Measurements from ENCODE around the gene GPR25.

GPR25 gene, protein sequence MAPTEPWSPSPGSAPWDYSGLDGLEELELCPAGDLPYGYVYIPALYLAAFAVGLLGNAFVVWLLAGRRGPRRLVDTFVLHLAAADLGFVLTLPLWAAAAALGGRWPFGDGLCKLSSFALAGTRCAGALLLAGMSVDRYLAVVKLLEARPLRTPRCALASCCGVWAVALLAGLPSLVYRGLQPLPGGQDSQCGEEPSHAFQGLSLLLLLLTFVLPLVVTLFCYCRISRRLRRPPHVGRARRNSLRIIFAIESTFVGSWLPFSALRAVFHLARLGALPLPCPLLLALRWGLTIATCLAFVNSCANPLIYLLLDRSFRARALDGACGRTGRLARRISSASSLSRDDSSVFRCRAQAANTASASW

DNA sequence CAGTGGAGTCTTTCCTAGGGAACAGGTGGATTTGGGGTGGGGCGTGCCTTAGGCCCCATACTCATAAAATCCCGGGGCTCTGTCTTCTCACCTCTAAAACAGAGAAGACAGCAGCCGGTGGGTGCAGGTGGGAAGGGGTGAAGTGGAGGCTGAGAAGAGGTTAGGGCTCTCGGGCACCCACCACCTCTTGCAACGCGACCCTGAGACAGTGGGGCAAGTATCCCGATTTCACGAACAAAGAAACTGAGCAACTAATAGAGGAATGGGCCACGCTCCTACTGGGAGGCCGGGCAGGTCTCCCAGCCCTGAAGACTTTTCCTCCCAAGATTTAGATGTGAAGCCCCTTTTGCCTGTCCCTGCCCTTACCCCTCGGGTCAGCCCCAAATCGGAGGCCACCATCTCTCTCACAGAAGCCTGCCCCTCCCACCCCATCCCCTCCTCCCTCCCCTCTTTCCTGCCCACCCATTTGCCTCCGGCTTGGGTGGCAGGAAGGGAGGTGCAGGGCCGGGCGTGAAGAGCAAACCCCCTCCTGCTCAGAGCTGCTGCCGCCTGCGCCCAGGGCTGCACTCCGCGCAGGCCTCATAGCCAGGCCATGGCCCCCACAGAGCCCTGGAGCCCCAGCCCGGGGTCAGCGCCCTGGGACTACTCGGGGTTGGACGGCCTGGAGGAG is at the start of gene GPR25:
GPR25 (plus strand) TSS at position 536 of the 670 bp plus-strand sequence; CDS start at position 593, 57 bp downstream.
- DNase-seq (ENCODE audit: low read depth in 2 of 2), result no peak

- DNase-seq (ENCODE audit: low read depth in 2 of 2), result no peak
These were observed 41.7 kb upstream of the GPR25 start for GRCh38 chr1:200831091-200831490.

- no peak for DNase-seq (ENCODE audit: low read depth in 2 of 2)
These were observed 38.4 kb upstream of the GPR25 start for GRCh38 chr1:200834383-200834782.

- no peak for DNase-seq (ENCODE audit: low read depth in 2 of 2)
These were observed 36.6 kb upstream of the GPR25 start for GRCh38 chr1:200836213-200836612.

GRCh38 chr1:200837931-200838571 is 34.7 kb upstream of the GPR25 start:
- DNase-seq (ENCODE audit: low read depth in 2 of 2), result peak; percentile 56 to 58

DNA sequence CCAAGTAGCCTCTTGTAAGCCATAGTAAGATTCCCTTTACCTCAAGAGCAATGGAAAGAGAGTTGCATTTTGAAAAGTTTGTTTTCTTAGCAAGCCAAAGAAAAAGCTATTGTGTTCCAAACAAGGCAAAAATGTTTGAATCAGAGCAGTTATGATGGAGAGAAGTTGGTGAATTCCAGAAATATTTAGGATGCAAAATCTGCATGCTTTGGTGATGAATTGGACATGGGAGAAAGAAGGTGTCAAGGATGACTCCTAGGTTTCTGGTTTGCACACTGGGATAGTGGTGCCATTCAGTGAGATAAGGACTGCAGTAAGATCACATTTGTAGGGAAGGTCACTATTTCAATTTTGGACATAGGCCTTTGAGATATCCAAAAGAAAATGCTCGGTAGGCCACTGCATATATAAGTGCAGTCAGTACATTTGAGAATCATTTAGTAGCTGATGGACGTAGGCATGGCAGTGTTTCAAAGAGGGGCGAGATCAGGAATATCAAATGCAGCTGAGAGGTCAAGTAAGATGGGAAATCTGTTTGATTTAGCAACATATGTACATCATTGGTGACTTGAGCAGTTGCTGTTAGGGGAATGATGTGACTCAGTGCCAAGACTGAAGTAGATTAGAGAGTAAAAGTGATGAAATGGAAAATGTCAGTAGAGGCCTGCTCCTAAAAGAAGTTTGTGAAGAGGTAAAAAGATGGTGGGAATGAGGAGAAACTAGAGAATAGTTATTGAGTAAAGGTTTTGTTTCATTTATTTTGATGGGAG is 33.9 kb upstream of the GPR25 start:
- DNase-seq (ENCODE audit: low read depth in 2 of 2), result peak; percentile 34 to 37

DNA sequence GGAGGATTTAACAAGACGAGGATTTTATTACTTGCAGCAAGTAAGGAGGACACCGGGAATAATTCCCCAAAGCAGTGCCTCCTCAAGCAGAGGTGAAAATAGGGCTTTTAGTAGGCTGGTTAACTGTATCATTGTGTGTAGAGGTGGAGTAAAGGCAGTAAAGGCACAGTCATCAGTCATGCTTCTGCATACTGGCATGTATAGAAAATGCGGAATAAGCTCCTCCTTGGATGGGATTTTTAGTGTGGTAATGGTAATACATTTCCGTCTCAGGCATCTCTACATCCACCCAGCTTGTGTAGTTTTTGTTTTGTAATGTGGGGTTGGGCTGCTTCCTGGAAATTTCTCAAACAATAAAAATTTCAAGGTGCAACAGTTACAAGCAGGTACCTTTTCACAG is 27.4 kb upstream of the GPR25 start:
- no peak for DNase-seq (ENCODE audit: low read depth in 2 of 2)

GRCh38 chr1:200846398-200846797 is 26.4 kb upstream of the GPR25 start:
- no peak for DNase-seq (ENCODE audit: low read depth in 2 of 2)

- DNase-seq (ENCODE audit: low read depth in 2 of 2), result no peak
These were observed 23.4 kb upstream of the GPR25 start for GRCh38 chr1:200849430-200849829.

GRCh38 chr1:200850554-200850953 is 22.2 kb upstream of the GPR25 start:
- no peak for DNase-seq (ENCODE audit: low read depth in 2 of 2)

- DNase-seq (ENCODE audit: low read depth in 2 of 2), result peak; percentile 61 to 62
These were observed 15.9 kb upstream of the GPR25 start for GRCh38 chr1:200856716-200857357.

DNA sequence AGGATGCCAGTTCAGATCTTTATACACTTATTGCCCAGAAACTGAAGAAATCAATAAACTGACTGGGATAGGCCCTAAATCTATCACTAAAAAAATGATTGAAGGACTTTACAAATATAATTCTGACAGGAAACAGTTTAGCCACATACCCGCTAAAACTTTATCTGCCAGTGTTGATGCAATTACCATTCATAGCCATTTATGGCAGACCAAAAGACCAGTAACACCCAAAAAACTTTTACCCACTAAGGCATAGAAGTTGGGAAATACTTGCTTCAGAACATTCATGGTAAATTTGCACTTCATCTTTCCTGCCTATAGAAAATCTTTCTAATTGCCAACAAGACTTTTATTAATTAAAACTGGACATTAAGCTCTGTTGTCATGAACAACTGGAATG is 15.0 kb upstream of the GPR25 start:
- no peak for DNase-seq (ENCODE audit: low read depth in 2 of 2)

GRCh38 chr1:200861937-200862647 is 10.7 kb upstream of the GPR25 start:
- DNase-seq (ENCODE audit: low read depth in 2 of 2), result no peak

DNA sequence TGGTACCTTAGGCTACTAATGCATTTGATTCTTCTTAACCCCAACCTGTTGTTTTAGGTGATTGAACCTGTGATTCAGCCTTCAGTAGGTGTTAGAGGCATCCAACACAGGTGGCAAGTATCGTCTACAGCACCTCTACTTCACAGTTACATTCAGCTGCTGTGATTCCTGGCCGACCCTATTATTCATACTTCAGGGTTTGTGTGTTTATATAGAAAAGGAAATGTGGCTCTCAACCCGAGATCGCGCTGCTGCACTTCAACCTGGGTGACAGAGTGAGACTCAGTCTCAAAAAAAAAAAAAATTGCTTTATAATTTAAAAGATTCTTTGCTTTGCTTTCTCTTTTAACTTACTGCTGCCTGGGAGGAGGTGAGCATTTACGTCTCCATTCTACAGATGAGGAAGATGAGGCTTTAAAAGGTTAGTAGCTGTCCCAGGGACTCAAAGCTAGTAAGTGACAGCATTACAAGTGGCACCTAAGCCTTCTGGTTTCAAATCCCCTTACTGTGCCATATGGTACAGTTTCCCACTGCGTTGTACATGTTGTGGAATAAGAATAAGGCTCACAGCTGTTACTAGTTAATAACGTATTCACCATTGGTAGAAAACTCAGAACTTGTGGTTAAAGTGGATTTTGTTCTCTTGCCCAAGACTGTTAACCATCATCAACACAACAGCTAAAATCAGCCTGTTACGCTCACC is 9.9 kb upstream of the GPR25 start:
- DNase-seq (ENCODE audit: low read depth in 2 of 2), result no peak

DNA sequence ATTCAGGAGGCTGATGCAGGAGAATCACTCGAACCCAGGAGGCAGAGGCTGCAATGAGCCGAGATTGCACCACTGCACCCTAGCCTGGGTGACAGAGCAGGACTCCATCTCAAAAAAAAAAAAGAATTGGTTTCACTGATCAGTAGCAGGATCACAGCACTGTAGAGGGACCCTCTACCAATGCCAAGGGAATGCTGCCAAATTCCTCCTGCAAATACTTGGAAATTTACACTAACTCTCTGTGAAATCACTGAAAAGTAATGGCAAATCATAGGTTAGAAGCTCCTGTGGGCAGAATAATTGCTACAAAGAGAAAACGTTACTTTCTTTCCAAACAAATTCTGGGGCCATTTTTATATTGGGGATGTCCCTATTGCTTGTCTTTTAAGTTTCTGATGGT is 6.7 kb upstream of the GPR25 start:
- no peak for DNase-seq (ENCODE audit: low read depth in 2 of 2)

DNA sequence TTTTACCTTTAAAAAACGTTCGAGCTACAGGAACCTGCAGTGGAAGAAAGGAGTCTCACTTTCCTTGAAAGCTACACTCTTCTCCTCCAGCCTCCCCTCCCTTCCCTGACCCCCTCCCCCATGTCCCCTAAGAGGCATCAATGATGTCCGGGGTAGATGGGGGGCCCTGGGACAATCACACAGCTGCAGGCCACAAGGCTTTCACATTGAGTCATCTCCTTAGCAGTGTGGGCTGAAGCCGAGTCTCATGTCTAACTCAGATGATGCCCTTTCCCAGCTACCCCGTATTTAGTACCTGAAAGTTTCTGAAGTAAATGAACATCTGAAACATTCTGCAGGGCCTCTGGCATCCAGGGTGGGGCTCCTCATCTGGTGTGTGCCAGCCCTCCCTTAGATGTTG is 6.3 kb upstream of the GPR25 start:
- DNase-seq (ENCODE audit: low read depth in 2 of 2), result no peak

- no peak for DNase-seq (ENCODE audit: low read depth in 2 of 2)
These were observed 5.6 kb upstream of the GPR25 start for GRCh38 chr1:200867018-200867811.

- DNase-seq (ENCODE audit: low read depth in 2 of 2), result no peak
These were observed 3.4 kb upstream of the GPR25 start for GRCh38 chr1:200869376-200869752.

GRCh38 chr1:200869753-200870391 is 2.9 kb upstream of the GPR25 start:
- no peak for DNase-seq (ENCODE audit: low read depth in 2 of 2)
